Measurements from ENCODE around the gene EPHB1.

Gene EPHB1

GRCh38 chr3:135133905-135134683 is 339.0 kb downstream of the EPHB1 start:
- DNase-seq (ENCODE audit: low spot score), result no peak

GRCh38 chr3:135134684-135135075 is 339.6 kb downstream of the EPHB1 start:
- no peak for DNase-seq (ENCODE audit: low spot score)

DNA sequence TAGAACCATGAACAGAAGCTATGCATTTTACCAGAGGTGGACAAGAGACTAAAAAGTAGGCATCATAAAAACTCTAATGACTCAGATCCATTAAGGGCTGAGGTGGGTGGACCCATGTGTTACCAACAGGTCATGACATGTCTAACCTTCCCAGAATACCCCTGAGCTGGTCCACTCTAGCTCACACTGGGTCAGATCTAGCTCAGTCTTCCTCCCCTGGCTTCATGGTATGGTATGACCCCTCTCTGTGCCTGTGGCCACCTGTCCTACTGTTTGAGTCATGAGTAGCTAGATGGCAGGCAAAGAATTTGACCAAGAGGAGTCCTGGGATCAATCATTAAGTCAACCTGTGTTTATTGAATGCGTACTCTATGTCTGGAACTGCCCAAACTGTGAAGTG is 340.4 kb downstream of the EPHB1 start:
- no peak for DNase-seq (ENCODE audit: low spot score)

- no peak for DNase-seq (ENCODE audit: low spot score)
Measured at GRCh38 chr3:135136361-135137100, 341.5 kb downstream of the EPHB1 start.

DNA sequence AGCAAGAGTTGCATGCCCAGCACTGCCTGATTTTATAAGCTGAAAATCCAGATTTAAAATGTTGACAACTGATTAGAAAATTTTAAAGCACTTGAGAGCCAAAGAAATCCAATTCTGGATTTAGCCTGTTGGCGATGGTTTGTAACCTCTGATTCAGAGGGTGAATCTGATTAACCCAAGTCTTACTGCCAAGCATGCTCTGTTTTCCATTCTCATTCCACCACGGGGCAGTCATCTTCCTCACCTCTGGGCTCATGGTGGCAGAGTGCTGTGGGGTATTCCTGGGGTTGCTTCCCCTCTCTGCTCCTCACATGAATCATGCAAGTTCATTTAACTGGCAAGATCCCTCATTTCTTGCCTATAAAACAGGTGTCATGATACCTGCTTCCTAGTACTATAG is 342.2 kb downstream of the EPHB1 start:
- no peak for DNase-seq (ENCODE audit: low spot score)

DNA sequence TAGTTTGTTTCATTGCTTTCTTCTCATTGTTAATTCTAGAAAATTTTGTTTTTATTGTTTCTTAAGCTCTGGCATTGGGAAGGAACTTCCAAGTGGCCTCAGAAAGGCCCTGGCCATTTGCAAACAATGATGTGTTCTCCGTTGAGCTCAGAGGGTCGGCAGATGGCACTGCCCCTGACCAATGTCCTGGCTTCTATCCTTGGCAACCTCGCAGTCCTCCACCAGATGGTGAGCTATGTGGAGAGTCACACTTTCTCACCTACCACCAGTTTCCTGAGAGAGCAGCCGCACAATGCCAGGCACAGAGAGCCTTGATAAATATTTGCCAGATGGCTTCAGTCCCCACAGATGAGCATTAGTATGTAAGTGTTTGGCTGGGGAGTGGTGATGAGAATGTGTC is 343.7 kb downstream of the EPHB1 start:
- DNase-seq (ENCODE audit: low spot score), result no peak

DNA sequence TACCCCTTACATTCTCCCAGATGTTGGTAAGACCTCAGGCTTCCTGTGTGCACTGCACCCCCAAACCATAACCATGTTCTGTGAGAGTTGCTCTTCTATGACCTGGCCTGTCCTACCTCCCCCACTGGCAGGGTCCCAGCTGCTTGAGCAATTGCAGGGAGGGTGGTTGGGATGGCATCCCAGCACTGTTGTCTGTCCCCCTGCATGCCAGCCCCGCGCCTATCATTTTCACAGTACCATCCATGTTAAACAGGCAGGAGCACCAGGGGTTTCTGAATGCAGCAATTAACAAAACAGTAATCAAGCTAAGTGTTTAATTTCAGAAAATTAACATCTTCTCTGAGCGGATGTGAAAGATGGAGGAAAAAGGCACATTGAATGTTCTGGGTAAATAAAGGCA is 345.5 kb downstream of the EPHB1 start:
- no peak for DNase-seq (ENCODE audit: low spot score)

DNA sequence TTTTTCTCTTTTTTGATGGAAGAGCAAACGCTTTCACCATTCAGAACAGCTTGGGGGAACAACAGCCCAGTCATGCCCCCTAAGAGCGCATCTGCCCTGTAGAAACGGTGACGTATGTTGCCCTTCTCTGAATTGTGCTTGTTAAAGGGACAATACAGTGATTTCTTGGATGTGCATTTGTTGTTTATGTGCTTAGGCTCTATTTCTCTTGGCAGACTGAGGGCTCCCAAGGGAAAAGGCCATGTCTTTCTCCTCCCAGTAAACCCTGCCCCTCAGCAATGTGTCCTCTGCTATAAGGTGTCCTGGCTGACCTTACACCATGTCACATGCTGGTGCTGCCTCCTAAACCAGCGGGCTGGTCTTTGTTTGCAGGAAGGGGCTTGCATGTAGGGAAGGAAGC is 346.1 kb downstream of the EPHB1 start:
- DNase-seq (ENCODE audit: low spot score), result no peak

GRCh38 chr3:135141672-135142071 is 346.6 kb downstream of the EPHB1 start:
- DNase-seq (ENCODE audit: low spot score), result no peak

DNA sequence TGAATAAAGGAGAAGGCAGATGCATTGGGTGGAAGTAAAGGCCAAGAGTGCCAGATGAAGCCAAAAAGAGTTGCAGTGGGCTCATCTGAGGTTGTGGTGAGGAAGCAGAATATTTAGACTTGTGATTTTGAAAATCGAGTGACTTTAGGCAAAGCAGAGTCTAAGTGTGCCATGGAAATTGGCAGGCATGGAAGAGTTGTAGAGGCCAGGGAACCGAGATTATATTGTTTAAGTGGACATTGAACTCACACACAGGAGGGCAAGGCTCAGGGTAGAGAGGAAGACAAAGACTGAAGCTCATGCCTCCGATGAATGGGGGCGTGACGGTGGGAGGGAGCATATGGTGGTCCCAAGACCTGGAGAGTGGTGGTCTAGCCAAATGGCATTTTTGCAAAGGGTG is 347.5 kb downstream of the EPHB1 start:
- no peak for DNase-seq (ENCODE audit: low spot score)

GRCh38 chr3:135143474-135143873 is 348.4 kb downstream of the EPHB1 start:
- DNase-seq (ENCODE audit: low spot score), result no peak

GRCh38 chr3:135145581-135145980 is 350.5 kb downstream of the EPHB1 start:
- no peak for DNase-seq (ENCODE audit: low spot score)

- no peak for DNase-seq (ENCODE audit: low spot score)
Measured at GRCh38 chr3:135147657-135148056, 352.6 kb downstream of the EPHB1 start.

- DNase-seq (ENCODE audit: low spot score), result no peak
Measured at GRCh38 chr3:135148398-135149020, 353.4 kb downstream of the EPHB1 start.

GRCh38 chr3:135149707-135150681 is 354.9 kb downstream of the EPHB1 start:
- no peak for DNase-seq (ENCODE audit: low spot score)

- no peak for DNase-seq (ENCODE audit: low spot score)
Measured at GRCh38 chr3:135154186-135154585, 359.1 kb downstream of the EPHB1 start.

- DNase-seq (ENCODE audit: low spot score), result no peak
Measured at GRCh38 chr3:135155228-135155627, 360.2 kb downstream of the EPHB1 start.

- DNase-seq (ENCODE audit: low spot score), result no peak
Measured at GRCh38 chr3:135155791-135156190, 360.7 kb downstream of the EPHB1 start.

DNA sequence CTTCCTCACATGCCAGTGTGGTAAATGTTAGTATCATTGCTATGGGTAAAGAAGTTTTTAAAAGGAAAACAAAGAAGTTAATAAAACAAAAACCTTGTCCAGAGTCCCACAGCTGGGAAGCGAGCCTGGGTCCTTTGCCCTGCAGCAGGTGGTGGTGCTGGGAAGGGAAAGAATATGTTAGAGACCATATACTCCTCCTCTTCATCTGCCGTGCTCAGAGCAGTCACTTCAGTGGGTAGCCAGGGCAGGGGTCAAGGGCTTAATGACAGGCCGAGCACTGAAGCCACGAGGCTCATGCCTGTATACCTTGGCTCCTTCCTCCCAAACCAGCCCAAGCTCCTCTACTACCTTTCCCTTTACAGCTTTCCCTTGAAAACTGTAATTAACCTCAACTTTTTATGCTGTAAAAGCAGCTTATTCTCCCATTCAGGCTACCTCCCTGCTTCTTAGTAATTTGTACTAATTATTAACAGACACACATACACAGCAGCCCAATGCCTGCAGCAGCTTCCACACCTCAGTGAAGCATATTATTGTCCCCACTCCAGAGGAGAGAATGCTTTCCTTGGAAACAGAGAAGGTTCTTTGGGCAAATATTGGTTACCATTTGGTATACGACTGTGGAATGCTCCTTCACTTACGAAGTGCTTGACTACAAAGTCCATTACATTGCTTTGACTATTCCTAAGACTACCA is 362.1 kb downstream of the EPHB1 start:
- no peak for DNase-seq (ENCODE audit: low spot score)

DNA sequence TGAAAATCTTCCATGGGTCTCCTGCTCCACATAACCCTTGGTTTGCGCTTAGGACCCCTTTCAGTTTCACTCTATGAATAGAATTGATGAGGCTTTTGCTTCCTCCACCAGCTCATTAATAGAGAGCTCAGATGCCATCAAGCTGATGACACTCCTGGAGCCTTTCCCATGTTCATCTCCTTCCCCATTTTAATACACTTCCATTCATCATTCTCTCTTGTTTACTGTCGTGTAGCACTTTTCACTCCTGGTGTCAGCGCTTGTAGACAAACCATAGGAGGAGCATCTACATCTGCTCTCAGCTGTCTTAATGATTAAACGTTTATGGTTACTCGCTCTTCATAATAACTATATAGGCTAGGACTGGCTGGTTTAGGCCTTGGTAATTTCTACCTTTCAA is 363.5 kb downstream of the EPHB1 start:
- DNase-seq (ENCODE audit: low spot score), result no peak

DNA sequence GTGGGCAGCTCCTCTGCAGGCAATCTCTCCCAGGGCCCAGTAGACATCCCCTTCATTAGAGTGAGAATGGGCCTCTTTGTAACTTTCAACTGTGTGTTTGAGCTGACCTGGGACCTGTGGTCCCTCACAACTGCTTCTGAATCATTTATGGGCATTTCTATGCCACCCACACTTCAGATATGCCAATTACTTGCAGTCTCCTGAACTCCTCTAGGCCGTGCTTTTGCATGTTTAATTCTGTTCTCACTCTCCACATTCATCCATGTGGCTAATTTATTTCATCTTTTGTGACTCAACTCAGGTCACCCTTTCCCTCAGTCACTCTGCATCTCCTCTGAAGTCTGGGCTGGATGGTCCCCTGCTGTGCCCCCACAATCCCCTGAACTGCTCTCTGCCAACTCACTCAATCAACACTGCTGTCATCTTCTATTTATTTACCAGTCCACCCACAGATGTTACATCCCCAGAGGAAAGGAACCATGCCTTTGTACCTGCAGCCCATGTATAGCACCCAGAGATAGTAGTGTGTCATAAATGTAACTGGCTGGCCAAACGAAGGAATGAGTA is 364.7 kb downstream of the EPHB1 start:
- no peak for DNase-seq (ENCODE audit: low spot score)
